ENCODE measurements around the gene PATE2.

Gene PATE2

DNA sequence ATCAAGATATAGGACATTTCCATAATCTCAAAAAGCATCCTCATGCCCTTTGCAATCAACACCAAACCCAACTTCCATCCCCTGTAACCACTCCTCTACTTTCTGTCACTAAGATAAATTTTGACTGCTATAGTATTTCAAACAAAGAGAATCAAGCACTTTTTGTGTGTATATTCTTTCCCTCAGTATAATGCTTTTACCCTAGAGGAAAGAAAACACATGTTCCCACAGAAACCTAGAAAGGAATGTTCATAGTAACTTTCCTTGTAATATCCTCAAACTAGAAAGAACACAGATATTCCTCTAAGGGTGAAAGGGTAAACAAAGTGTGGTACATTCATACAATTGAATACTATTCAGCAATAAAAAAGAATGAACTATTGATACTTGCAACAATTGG lies 38.0 kb downstream of the PATE2 start:
- H3K4me3 ChIP-seq (ENCODE audit: low read depth, low read length) = no peak overlapping the region
- TF ChIP-seq, protein P1, sequence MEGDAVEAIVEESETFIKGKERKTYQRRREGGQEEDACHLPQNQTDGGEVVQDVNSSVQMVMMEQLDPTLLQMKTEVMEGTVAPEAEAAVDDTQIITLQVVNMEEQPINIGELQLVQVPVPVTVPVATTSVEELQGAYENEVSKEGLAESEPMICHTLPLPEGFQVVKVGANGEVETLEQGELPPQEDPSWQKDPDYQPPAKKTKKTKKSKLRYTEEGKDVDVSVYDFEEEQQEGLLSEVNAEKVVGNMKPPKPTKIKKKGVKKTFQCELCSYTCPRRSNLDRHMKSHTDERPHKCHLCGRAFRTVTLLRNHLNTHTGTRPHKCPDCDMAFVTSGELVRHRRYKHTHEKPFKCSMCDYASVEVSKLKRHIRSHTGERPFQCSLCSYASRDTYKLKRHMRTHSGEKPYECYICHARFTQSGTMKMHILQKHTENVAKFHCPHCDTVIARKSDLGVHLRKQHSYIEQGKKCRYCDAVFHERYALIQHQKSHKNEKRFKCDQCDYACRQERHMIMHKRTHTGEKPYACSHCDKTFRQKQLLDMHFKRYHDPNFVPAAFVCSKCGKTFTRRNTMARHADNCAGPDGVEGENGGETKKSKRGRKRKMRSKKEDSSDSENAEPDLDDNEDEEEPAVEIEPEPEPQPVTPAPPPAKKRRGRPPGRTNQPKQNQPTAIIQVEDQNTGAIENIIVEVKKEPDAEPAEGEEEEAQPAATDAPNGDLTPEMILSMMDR (IDR thresholded peaks at IDR 0.05; ENCODE audit: low read depth, low read length) = no peak
- in situ Hi-C loops (cut with HindIII; ENCODE audit: low sequenced_read_pairs) = no loop called here
- no peak for DNase-seq (ENCODE audit: low read depth, low spot score)

DNA sequence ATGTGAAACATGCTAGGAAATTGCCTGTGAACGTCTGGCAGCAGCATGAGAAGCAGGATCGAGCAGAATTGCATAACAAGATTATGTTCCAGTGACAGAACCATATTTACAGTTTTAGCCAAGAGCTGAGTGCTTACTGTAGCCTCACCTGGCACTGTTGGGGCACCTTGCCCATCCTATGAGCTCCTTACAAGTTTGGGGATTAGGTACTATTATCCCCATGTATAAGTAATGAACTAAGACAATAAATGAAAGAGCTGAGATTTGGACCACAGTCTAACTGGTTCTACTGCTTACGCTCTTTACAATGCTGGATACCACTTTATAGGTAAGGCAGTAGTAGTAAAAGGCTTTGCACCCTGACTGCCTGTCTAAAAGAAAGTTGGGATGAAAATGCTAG lies 49.7 kb downstream of the PATE2 start:
- no peak overlapping the region for H3K4me3 ChIP-seq (ENCODE audit: low read depth, low read length)
- TF ChIP-seq, protein P1 (IDR thresholded peaks at IDR 0.05; ENCODE audit: low read depth, low read length) = no peak
- DNase-seq (ENCODE audit: low read depth, low spot score) = no peak
- in situ Hi-C loops (cut with HindIII; ENCODE audit: low sequenced_read_pairs) = no loop called here

Data from astrocyte of the spinal cord (primary cell).